ENCODE measurements around the gene NSUN4.

GRCh38 chr1:46372431-46372830 lies 31.8 kb downstream of the NSUN4 start:
- TF ChIP-seq, protein P1, sequence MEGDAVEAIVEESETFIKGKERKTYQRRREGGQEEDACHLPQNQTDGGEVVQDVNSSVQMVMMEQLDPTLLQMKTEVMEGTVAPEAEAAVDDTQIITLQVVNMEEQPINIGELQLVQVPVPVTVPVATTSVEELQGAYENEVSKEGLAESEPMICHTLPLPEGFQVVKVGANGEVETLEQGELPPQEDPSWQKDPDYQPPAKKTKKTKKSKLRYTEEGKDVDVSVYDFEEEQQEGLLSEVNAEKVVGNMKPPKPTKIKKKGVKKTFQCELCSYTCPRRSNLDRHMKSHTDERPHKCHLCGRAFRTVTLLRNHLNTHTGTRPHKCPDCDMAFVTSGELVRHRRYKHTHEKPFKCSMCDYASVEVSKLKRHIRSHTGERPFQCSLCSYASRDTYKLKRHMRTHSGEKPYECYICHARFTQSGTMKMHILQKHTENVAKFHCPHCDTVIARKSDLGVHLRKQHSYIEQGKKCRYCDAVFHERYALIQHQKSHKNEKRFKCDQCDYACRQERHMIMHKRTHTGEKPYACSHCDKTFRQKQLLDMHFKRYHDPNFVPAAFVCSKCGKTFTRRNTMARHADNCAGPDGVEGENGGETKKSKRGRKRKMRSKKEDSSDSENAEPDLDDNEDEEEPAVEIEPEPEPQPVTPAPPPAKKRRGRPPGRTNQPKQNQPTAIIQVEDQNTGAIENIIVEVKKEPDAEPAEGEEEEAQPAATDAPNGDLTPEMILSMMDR (IDR thresholded peaks at IDR 0.05) = no peak; the same call in 1 of the 2 replicates
- TF ChIP-seq SIN3A (IDR thresholded peaks at IDR 0.05; ENCODE audit: borderline replicate concordance, insufficient read depth, low read depth, low read length) (no peak), POLR2AphosphoS5 (IDR thresholded peaks at IDR 0.05; ENCODE audit: low read depth, low read length) (no peak), TCF7L2 (IDR thresholded peaks at IDR 0.05; ENCODE audit: low read depth, low read length) (no peak)
- TF ChIP-seq, protein P2, sequence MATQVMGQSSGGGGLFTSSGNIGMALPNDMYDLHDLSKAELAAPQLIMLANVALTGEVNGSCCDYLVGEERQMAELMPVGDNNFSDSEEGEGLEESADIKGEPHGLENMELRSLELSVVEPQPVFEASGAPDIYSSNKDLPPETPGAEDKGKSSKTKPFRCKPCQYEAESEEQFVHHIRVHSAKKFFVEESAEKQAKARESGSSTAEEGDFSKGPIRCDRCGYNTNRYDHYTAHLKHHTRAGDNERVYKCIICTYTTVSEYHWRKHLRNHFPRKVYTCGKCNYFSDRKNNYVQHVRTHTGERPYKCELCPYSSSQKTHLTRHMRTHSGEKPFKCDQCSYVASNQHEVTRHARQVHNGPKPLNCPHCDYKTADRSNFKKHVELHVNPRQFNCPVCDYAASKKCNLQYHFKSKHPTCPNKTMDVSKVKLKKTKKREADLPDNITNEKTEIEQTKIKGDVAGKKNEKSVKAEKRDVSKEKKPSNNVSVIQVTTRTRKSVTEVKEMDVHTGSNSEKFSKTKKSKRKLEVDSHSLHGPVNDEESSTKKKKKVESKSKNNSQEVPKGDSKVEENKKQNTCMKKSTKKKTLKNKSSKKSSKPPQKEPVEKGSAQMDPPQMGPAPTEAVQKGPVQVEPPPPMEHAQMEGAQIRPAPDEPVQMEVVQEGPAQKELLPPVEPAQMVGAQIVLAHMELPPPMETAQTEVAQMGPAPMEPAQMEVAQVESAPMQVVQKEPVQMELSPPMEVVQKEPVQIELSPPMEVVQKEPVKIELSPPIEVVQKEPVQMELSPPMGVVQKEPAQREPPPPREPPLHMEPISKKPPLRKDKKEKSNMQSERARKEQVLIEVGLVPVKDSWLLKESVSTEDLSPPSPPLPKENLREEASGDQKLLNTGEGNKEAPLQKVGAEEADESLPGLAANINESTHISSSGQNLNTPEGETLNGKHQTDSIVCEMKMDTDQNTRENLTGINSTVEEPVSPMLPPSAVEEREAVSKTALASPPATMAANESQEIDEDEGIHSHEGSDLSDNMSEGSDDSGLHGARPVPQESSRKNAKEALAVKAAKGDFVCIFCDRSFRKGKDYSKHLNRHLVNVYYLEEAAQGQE (IDR thresholded peaks at IDR 0.05; ENCODE audit: insufficient read depth in 1 of 2, low read depth in 2 of 2, low read length in 1 of 2) = no peak
